ENCODE results near the gene PCDH8.

GRCh38 chr13:52887165-52887564 lies 38.7 kb upstream of the PCDH8 start:
- TF ChIP-seq POLR2A (IDR thresholded peaks at IDR 0.05), result no peak
- no peak for TF ChIP-seq CTCF (IDR thresholded peaks at IDR 0.05)

Measured in lower leg skin (tissue), 3 donors.